ENCODE data around the gene SPDYE6. TPM values are rescaled to one million over a fixed set of nuclear protein-coding genes. Genes with fewer than 3 reads are reported as not detected.
A peak's percentile ranks its signal among the peaks of the same experiment; 100 is the strongest.
"Not testable (repeated sequence)": the region's sequence is repeated elsewhere in the genome, so short reads cannot be mapped to it uniquely, and the experiment has no call there.

SPDYE6 gene
- total RNA-seq, 1 experiment from 2014 or later = not detected

GRCh38 chr7:102376964-102377466 lies 20.8 kb upstream of the SPDYE6 start:
- Histone ChIP-seq H3K27me3 (ENCODE audit: insufficient read depth, low read depth) (no peaks in the 10 kb centered on the region), H3F3A (ENCODE audit: insufficient read depth, low read depth) (no peaks in the 10 kb centered on the region), H3K4me2 (no peak overlapping the region), H3K79me2 (ENCODE audit: low read depth) (0 out of 2 replicates have a peak, but pooled peaks cover 4% of the 10 kb centered on the region), H3K4me3 (no peak overlapping the region), H2AFZ (no peak overlapping the region), H3K27ac (no peak overlapping the region), H3K36me3 (ENCODE audit: low read depth) (0 out of 2 replicates have a peak, but pooled peaks cover 8% of the 10 kb centered on the region), H3K4me1 (replicated peaks; ENCODE audit: insufficient read depth) (no peaks in the 10 kb centered on the region), H4K20me1 (ENCODE audit: insufficient read depth) (peaks cover 3% of the 10 kb centered on the region; the same call in 1 of the 2 replicates), H3K9me2 (ENCODE audit: insufficient read depth) (no peaks in the 10 kb centered on the region), H3K9me3 (ENCODE audit: insufficient read depth, low read depth) (no peaks in the 10 kb centered on the region)
- no TSS peak for BruUV-seq (replicated peaks)
- no peak for TF ChIP-seq CTCF (conservative IDR thresholded peaks at IDR 0.05)
- no peak for TF ChIP-seq EZH2 (IDR thresholded peaks at IDR 0.05; ENCODE audit: low read depth)
- no peak for DNase-seq
- ChIA-PET CTCF (no interaction called here), POLR2A (ENCODE audit: unreplicated experiment) (no interaction called here)
- intact Hi-C loops (cut with micrococcal nuclease; ENCODE audit: unreplicated experiment) = no loop called here

DNA sequence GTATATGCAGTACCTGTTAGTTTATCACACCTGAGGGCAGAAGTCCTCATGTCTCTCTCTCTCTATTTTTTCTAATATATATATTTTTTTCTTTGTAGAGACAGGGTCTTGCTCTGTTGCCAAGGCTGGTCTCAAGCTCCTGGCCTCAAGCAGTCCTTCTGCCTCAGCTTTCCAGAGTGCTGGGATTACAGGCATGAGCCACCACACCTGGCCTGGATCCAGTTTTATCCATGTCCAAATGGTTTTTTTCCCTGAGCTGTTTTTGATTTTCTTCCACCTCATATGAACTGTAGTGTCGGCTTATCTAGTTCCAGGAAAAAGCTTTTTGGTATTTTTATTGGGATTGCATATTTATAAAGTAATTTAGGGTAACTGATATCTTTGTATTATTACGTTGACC lies 16.6 kb upstream of the SPDYE6 start:
- H3K27ac ChIP-seq; H3F3A ChIP-seq (ENCODE audit: insufficient read depth, low read depth); H3K9me3 ChIP-seq (ENCODE audit: insufficient read depth, low read depth); DNase-seq; H3K27me3 ChIP-seq (ENCODE audit: insufficient read depth, low read depth); H3K4me1 ChIP-seq (replicated peaks; ENCODE audit: insufficient read depth); H2AFZ ChIP-seq; H3K4me2 ChIP-seq; BruUV-seq (replicated peaks); H4K20me1 ChIP-seq (ENCODE audit: insufficient read depth); H3K9me2 ChIP-seq (ENCODE audit: insufficient read depth); CTCF ChIA-PET; intact Hi-C loops (cut with micrococcal nuclease; ENCODE audit: unreplicated experiment); POLR2A ChIA-PET (ENCODE audit: unreplicated experiment); H3K4me3 ChIP-seq: not testable (repeated sequence)
- H3K36me3 ChIP-seq (ENCODE audit: low read depth) = peaks cover 16% of the 10 kb centered on the region; the same call in 1 of the 2 replicates
- H3K79me2 ChIP-seq (ENCODE audit: low read depth) = 0 out of 2 replicates have a peak, but pooled peaks cover 19% of the 10 kb centered on the region

GRCh38 chr7:102370038-102370437 lies 13.8 kb upstream of the SPDYE6 start:
- H3K9me2 ChIP-seq (ENCODE audit: insufficient read depth); BruUV-seq (replicated peaks); H2AFZ ChIP-seq; H3K27ac ChIP-seq; H3K4me2 ChIP-seq; intact Hi-C loops (cut with micrococcal nuclease; ENCODE audit: unreplicated experiment); H3K36me3 ChIP-seq (ENCODE audit: low read depth); H3K9me3 ChIP-seq (ENCODE audit: insufficient read depth, low read depth); H3K4me1 ChIP-seq (replicated peaks; ENCODE audit: insufficient read depth); H3F3A ChIP-seq (ENCODE audit: insufficient read depth, low read depth); POLR2A ChIA-PET (ENCODE audit: unreplicated experiment); H4K20me1 ChIP-seq (ENCODE audit: insufficient read depth); CTCF ChIA-PET; H3K27me3 ChIP-seq (ENCODE audit: insufficient read depth, low read depth); DNase-seq; H3K4me3 ChIP-seq: not testable (repeated sequence)
- peaks cover 30% of the 10 kb centered on the region; the same call in 1 of the 2 replicates for H3K79me2 ChIP-seq (ENCODE audit: low read depth)

DNA sequence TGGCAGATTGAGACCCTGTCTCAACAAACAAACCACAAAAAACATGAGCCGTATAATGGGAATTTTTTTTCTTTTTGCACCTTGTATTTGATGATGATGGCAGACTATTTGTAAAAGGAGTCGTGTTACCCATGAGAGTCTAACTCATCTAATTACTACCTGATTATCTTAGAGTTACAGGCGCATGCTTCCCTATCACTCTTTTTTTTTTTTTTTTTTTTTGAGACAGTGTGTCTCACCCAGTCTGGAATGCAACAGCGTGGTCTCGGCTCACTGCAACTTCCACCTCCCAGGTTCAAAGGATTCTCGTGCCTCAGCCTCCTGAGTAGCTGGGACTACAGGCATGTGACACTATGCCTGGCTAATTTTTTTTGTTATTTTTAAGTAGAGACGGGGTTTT lies 9.1 kb upstream of the SPDYE6 start:
- intact Hi-C loops (cut with micrococcal nuclease; ENCODE audit: unreplicated experiment); DNase-seq; CTCF ChIA-PET; H3F3A ChIP-seq (ENCODE audit: insufficient read depth, low read depth); H4K20me1 ChIP-seq (ENCODE audit: insufficient read depth); H3K9me2 ChIP-seq (ENCODE audit: insufficient read depth); H3K27me3 ChIP-seq (ENCODE audit: insufficient read depth, low read depth); H3K4me1 ChIP-seq (replicated peaks; ENCODE audit: insufficient read depth); H3K36me3 ChIP-seq (ENCODE audit: low read depth); POLR2A ChIA-PET (ENCODE audit: unreplicated experiment); H2AFZ ChIP-seq; H3K9me3 ChIP-seq (ENCODE audit: insufficient read depth, low read depth); H3K27ac ChIP-seq; BruUV-seq (replicated peaks): not testable (repeated sequence)
- peaks cover 31% of the 10 kb centered on the region for H3K79me2 ChIP-seq (ENCODE audit: low read depth)
- peak overlapping the region; percentile 39; the same call in 1 of the 2 replicates for H3K4me3 ChIP-seq
- peak overlapping the region; percentile 69; the same call in 1 of the 2 replicates for H3K4me2 ChIP-seq

DNA sequence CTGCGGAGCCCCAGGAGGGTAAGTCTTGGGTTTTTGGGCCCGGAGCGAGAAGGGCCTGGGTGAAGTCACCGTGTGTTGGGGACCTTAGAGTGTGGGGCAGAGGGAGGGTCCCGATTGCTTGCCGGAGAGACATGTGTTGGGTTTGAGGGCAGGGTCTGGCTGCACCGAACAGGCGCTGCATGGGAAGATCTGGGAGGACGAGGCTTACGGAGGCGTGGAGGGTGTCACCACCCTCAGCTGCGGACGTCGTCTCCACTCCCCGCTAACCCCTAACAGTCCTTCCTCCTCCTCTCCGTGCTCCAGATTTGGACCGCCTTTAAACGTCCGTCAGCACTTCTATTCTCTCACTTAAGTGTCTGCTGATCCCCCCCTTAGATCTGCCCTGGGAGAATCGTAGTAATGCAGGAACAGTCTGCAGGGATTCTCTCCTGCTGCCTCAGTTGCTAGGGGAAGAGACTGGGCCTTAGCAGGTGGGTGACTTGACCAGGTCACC lies 8.2 kb upstream of the SPDYE6 start:
- H2AFZ ChIP-seq; H3K4me1 ChIP-seq (replicated peaks; ENCODE audit: insufficient read depth); H3K9me3 ChIP-seq (ENCODE audit: insufficient read depth, low read depth); BruUV-seq (replicated peaks); H3F3A ChIP-seq (ENCODE audit: insufficient read depth, low read depth); H3K27me3 ChIP-seq (ENCODE audit: insufficient read depth, low read depth); CTCF ChIA-PET; H3K9me2 ChIP-seq (ENCODE audit: insufficient read depth); DNase-seq; H4K20me1 ChIP-seq (ENCODE audit: insufficient read depth); H3K36me3 ChIP-seq (ENCODE audit: low read depth): not testable (repeated sequence)
- POLR2A ChIA-PET (ENCODE audit: unreplicated experiment) = interaction anchor here (1.3 kb wide), 1 partner anchor 78 kb away, joined by 6 read pairs; the partner anchor contains the start of gene SH2B2
- intact Hi-C loops (cut with micrococcal nuclease; ENCODE audit: unreplicated experiment) = loop anchor here (5.0 kb wide), 1 partner anchor 77 kb away; the partner anchor contains the start of gene SH2B2
- peak overlapping the region; percentile 75 for H3K4me3 ChIP-seq
- peak overlapping the region; percentile 56; the same call in 1 of the 2 replicates for H3K27ac ChIP-seq
- peak overlapping the region; percentile 69 for H3K4me2 ChIP-seq
- peaks cover 24% of the 10 kb centered on the region for H3K79me2 ChIP-seq (ENCODE audit: low read depth)

- Histone ChIP-seq H3K79me2 (ENCODE audit: low read depth) (peaks cover 24% of the 10 kb centered on the region), H3K27ac (peak overlapping the region; percentile 56; the same call in 1 of the 2 replicates), H2AFZ (peak overlapping the region; percentile 81; the same call in 1 of the 2 replicates), H3K4me2 (peak overlapping the region; percentile 75), H3K4me3 (peak overlapping the region; percentile 75)
- ChIA-PET POLR2A (ENCODE audit: unreplicated experiment) (interaction anchor here (0.6 to 1.3 kb wide), 8 partner anchors 29 to 1800 kb away, joined by 3 to 9 read pairs (median 5); partner anchors contain the start of gene SH2B2), CTCF (interaction anchor here (0.6 kb wide), 2 partner anchors 50 to 821 kb away, joined by 4 read pairs; no protein-coding TSS in a partner anchor)
- not testable (repeated sequence) for H3K4me1 ChIP-seq (replicated peaks; ENCODE audit: insufficient read depth); BruUV-seq (replicated peaks); H3K27me3 ChIP-seq (ENCODE audit: insufficient read depth, low read depth); H3K36me3 ChIP-seq (ENCODE audit: low read depth); H3F3A ChIP-seq (ENCODE audit: insufficient read depth, low read depth); H3K9me3 ChIP-seq (ENCODE audit: insufficient read depth, low read depth); H4K20me1 ChIP-seq (ENCODE audit: insufficient read depth); H3K9me2 ChIP-seq (ENCODE audit: insufficient read depth)
- DNase-seq = peak; percentile 97
- intact Hi-C loops (cut with micrococcal nuclease; ENCODE audit: unreplicated experiment) = loop anchor here (5.0 kb wide), 1 partner anchor 76 kb away; the partner anchor contains the start of gene SH2B2
These were observed 7.5 kb upstream of the SPDYE6 start for GRCh38 chr7:102363549-102364393.
